Suppressor macrophage (primary cell): Measurements from ENCODE around the gene UQCC2.
A peak's percentile ranks its signal among the peaks of the same experiment; 100 is the strongest.

Experiments used
- DNase-seq, 4 experiments: peaks; one replicate each; pipeline ENCODE4 v3.0.0-alpha.2; 2020 to 2022

Gene UQCC2

GRCh38 chr6:33675968-33676367 lies 35.5 kb downstream of the UQCC2 start:
- DNase-seq: no peak

- DNase-seq: no peak
Observed at GRCh38 chr6:33673851-33674250, 37.6 kb downstream of the UQCC2 start.

- peak; percentile 69 to 82 (median 76) for DNase-seq
Observed at GRCh38 chr6:33672808-33673207, 38.7 kb downstream of the UQCC2 start.

DNA sequence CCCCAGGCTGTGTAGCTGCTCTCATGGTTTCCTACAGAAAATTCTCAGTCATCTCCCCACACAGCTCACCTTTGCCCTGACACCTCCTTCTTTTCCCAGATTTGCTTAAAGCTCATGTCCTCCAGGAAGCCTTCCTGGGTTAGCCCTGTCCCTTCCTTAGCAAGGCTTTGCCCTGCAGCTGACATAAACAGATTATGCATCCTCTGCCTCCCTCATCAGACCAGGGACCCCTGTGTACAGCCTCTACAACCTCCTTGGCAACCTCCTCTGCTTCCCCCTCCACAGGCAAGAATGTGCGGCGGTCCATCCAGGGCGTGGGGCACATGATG lies 39.8 kb downstream of the UQCC2 start:
- DNase-seq: no peak

GRCh38 chr6:33670971-33671743 lies 40.3 kb downstream of the UQCC2 start:
- no peak for DNase-seq

DNA sequence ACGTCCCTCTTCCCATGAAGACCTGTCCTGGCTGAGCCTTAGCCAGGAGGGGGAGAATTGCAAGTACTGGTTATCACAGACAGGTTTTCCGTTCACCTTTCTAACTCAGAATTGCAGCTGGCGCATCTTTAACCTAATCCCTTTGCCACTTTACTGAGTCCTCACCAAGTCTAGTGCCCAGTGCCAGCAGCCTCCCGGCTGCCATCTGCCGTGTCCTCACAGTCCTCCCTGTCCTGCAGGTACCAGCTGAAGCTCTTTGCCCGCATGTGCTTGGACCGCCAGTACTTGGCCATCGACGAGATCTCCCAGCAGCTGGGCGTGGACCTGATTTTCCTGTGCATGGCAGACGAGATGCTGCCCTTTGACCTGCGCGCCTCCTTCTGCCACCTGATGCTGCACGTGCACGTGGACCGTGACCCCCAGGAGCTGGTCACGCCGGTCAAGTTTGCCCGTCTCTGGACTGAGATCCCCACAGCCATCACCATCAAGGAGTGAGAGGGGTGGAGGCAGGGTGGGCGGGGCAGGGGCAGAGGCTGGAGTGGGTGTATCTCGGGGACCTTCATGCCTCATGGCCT lies 41.3 kb downstream of the UQCC2 start:
- no peak for DNase-seq

DNA sequence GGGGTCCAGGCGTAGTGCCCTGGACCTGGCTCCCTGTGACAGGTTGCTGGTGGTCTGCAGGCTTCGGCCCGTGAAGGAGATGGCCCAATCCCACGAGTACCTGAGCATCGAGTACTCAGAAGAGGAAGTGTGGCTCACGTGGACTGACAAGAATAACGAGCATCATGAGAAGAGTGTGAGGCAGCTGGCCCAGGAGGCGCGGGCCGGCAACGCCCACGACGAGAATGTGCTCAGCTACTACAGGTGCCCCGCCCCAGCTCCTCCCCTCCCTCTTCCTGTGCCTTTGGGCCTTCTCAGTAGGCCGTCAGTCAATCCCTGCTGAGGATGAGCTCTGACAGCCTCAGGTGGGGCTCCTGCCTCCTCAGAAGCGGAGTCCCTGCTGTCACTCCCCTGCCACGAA lies 42.6 kb downstream of the UQCC2 start:
- DNase-seq: no peak

DNA sequence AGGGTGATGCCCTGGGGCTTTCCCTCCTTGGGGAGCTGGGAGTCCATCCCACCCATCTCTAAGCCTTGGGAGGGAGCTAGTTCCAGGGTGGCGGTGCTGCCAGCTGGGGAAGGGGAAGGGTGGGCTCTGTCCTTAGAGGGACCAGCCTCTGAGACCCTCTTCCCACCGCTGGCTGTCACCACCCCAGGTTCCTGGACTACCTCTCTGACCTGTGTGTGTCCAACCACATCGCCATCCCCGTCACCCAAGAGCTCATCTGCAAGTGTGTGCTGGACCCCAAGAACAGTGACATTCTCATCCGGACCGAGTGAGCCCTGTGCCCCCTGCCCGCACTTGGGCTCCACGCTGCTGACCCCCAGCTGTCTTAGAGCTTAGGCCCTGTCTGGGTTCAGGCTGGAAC lies 43.2 kb downstream of the UQCC2 start:
- no peak for DNase-seq

GRCh38 chr6:33667776-33668175 lies 43.7 kb downstream of the UQCC2 start:
- no peak for DNase-seq

DNA sequence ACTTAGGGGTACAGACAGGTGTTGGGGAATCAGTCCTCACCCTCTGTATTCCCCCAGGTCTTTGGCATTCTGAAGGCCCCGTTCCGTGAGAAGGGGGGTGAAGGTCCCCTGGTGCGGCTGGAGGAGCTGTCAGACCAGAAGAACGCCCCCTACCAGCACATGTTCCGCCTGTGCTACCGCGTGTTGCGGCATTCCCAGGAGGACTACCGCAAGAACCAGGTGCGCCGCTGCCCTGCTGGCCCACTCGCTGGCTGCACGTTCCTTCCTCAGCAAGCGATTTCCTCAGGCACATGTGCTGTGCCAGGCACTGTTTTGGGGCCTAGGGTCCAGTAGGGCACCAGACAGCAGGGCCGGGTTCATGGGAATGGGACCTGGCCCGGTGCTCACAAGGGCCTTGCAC lies 44.4 kb downstream of the UQCC2 start:
- no peak for DNase-seq

DNA sequence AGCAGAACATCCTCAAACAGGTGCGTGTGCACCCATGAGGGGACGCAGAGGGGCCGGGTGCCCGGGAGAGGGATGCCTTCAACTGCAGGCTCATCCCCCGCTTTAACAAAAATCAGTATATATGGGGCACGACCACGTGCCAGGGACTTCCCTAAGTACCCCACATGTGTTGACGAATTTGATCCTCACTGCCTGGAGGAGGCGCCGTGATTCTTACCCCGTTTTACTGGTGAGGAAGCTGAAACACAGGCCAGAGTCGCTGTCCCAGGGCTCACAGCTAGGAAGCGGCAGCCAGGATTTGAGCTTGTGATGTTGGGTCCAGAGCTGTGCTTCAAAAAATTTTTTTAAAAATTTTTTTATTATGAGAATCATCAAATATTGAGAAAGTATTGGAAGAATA lies 45.5 kb downstream of the UQCC2 start:
- DNase-seq: no peak

DNA sequence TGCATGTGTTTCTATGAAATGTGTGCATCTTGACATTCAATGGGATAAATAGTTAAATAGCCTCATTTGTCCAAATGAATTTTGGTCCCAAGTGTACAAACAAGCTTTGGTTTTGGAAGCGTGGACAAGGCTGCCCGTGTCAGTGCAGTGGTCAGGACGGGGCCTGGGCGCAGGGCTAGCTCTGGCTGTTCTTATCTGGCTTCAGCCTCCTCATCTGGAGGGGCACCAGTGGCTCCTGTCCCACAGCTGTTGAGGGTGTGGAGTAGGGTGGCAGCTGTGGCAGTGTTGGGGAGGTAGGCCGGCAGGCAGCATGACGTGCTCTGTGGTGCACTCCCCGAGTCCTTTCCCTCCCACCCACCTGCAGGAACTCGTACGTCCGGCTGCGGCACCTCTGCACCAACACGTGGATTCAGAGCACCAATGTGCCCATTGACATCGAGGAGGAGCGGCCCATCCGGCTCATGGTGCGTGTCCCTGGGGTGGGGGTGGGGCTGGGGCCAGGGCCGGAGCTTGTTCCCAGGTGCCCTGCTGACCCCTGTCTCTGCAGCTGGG lies 46.9 kb downstream of the UQCC2 start:
- DNase-seq: no peak

DNA sequence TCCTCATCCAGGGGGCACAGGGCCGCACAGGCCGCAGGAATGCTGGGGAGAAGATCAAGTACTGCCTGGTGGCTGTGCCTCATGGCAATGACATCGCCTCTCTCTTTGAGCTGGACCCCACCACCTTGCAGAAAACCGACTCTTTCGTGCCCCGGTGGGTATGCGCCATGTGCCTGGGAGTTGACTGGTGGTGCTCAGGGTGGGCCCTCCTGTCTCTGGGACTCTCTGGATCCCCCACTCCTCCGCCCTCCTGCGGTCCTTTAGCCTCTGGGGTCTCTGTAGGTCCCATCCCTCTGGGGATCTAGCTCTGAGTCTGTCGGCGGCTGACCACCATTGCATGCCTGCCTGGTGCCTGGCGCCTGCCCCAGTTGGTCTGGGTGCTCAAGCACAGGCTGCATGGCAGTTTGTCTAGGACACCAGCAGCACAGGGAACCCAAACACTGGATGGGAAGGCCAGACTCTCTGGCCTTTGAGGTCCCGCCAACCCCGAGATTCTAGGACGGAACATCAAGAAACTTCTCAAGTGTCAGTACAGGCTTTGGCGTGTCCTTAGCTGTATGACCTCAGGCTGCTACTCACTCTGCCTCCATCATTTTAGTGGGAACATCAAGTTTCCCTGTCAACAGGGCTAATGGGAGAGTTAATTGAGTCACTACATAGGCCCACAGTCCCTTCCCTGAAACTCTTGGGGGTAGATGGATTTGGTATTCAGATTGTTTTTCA lies 47.6 kb downstream of the UQCC2 start:
- no peak for DNase-seq

DNA sequence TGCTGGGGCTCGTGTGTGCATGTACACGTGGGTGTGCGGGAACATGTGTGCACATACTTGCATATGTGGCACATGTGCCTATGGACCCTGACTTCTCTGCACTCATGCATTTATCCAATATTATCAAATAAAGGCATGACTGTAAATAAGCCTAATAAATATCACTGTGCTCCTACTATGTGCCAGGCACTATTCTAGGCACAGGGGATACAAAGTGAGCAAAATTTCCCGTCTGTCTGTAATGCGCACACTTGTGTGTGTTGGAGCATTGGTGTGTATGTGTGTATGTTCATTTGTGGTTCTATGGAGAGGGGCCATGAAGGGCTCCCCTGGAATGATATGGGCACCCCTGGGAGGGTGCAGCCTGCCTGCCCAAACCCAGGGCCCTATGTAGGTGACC lies 48.5 kb downstream of the UQCC2 start:
- no peak for DNase-seq

- no peak for DNase-seq
Observed at GRCh38 chr6:33662318-33662717, 49.2 kb downstream of the UQCC2 start.

DNA sequence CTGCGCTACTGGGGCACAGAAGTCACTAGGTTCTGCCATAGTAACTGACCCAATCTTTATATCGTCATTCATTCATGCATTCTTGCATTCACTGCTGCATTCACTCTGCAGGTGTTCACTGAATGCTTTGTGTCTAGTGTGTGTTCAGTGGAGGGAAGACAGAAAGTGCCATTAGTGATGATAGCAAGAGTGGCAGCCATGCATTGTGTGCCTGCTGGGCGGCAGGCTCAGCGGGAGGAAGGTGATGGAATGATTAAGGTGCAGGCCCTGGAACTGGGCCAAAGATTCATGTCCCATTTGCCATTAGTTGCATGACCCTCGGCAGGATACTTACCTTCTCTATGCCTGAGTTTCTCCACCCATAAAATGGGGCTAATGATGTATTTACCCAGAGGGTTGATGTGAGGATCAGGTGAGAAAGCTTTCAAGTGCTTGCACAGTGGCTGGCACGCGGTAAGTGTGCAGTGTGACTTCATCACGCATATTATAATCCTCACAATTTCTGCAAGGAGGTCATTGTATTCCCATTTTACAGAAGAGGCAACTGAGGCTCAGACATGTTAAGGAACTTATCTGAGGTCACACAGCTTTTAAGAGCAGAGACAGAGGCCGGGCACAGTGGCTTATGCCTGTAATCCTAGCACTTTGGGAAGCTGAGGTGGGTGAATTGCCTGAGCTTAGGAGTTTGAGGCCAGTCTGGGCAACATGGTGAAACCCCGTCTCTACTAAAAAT lies 50.2 kb downstream of the UQCC2 start:
- no peak for DNase-seq

GRCh38 chr6:33659986-33660385 lies 51.5 kb downstream of the UQCC2 start:
- no peak for DNase-seq

DNA sequence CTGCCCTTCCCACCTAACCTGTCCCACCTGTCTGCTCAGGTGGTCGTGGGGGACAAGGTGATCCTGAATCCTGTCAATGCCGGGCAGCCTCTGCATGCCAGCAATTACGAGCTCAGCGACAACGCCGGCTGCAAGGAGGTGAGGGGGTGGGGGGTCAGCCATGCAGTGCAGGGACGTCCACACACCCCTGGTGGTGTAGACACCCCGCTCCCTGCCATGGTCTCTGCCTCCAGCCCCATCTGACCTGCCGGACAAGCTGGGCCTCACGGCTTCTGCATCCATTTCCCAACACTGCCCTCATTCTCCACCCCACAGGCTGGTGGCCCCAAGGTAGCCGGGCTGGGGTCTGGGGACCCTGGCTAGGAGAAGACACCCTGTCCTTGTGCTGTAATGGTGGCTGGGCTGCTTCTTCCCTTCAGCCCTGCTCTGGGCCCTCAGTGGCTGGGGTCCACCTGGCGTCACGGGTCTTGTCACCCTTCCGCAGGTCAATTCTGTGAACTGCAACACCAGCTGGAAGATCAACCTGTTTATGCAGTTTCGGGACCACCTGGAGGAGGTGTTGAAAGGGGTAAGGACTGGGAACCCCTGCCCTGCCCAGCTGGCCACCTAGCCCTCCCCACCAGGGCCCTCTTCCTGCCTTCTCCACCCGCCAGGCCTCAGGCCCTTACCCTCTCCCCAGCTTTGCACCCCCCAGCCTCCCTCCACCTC lies 52.4 kb downstream of the UQCC2 start:
- DNase-seq: no peak

- no peak for DNase-seq
Observed at GRCh38 chr6:33656844-33657243, 54.7 kb downstream of the UQCC2 start.

DNA sequence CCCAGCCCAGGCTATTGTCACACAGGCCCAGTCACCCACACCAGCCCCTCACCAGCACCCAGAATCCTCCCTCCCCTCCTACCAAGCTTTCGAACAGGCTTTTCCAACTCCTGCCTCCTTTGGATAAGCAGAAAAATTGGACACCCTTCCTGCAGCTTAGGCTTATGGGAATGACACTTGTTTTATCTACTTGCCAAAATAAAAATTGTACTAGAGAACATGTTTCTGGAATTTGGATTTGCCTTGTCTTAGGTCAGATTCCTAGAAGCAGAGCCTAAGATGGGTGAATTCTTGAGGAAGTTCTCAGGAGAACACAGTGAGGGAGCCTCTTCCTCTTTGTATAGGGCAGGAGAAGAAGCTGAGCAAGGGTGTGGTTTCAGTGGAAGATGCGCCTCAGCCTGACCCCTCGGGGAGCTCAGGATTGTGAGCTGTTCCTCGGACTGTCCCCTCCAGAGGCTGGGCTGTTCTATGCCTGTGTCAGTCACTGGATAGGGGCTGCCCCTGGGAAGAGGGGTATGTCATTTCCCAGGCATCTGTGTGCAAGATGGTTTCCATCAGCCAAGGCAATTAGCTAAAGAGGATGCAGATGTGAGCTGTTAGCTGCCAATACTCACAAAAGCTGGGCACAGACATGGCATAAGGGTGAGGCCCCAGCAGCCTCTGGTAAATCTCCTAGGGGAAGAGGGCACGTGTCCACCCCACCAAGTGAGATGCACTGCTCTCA lies 56.5 kb downstream of the UQCC2 start:
- peak; percentile 24 to 57 (median 35) for DNase-seq

GRCh38 chr6:33652002-33652401 lies 59.5 kb downstream of the UQCC2 start:
- no peak for DNase-seq

DNA sequence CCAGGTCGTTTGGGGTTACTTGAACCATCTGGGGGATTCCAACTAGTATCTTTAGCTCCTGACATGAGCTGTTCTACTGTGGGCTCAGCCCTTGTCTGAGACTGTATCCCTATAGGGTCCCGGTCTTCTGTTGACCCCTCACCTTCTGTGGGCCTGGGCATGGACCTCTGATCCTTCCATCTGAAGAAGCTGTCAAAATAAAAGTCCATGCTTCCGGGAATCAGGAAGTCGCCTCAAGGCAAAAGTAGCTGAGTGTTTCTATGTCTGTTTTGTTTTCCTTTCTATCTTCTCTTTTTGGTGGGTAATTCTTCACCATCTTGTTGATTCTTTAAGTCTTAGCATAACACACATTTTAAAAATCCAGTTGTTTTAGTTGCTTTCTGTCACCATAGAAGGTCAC lies 60.1 kb downstream of the UQCC2 start:
- no peak for DNase-seq
